ENCODE measurements around the gene NTNG2. TPM values are rescaled to one million over a fixed set of nuclear protein-coding genes. Genes with fewer than 3 reads are reported as not detected.

The NTNG2 gene
- total RNA-seq, 4 donors from 2014 or later = 0.44 to 1.2 (median 0.75) TPM

GRCh38 chr9:132141948-132142594 lies 19.8 kb upstream of the NTNG2 start:
- Histone ChIP-seq H3K4me1 (peaks cover 7 to 11% of the 10 kb centered on the region in 2 donors), H3K27me3 (no peaks in the 10 kb centered on the region), H3K9me3 (no peaks in the 10 kb centered on the region), H3K36me3 (no peaks in the 10 kb centered on the region), H3K27ac (no peak overlapping the region), H3K4me3 (replicated peaks in 1 of 3) (no peak overlapping the region)
- no peak for DNase-seq
- TF ChIP-seq POLR2A (IDR thresholded peaks at IDR 0.05) (no peak), CTCF (IDR thresholded peaks at IDR 0.05) (no peak)
- intact Hi-C loops (cut with DNase I) = no loop called here
- 56 to 60% methylated on average over 12 of the region's 12 CpGs for WGBS, 2 donors

- no peak overlapping the region for H3K27ac ChIP-seq
- H3K4me3 ChIP-seq (replicated peaks in 1 of 3) = no peak overlapping the region
- WGBS, 2 donors = 50 to 56% methylated on average over 9 of the region's 9 CpGs
- no peak for DNase-seq
- peaks cover 7 to 11% of the 10 kb centered on the region in 2 donors for H3K4me1 ChIP-seq
- TF ChIP-seq POLR2A (IDR thresholded peaks at IDR 0.05) (no peak), CTCF (IDR thresholded peaks at IDR 0.05) (no peak)
- intact Hi-C loops (cut with DNase I) = no loop called here
- no peaks in the 10 kb centered on the region for H3K9me3 ChIP-seq
- no peaks in the 10 kb centered on the region for H3K36me3 ChIP-seq
- H3K27me3 ChIP-seq = no peaks in the 10 kb centered on the region
Observed at GRCh38 chr9:132142924-132143323, 18.9 kb upstream of the NTNG2 start.

- Histone ChIP-seq H3K36me3 (no peaks in the 10 kb centered on the region), H3K9me3 (no peaks in the 10 kb centered on the region), H3K4me3 (replicated peaks in 1 of 3) (no peak overlapping the region), H3K27me3 (no peaks in the 10 kb centered on the region), H3K27ac (no peak overlapping the region), H3K4me1 (peaks cover 7 to 11% of the 10 kb centered on the region in 2 donors)
- intact Hi-C loops (cut with DNase I) = no loop called here
- no peak for DNase-seq
- 32 to 37% methylated on average over 5 of the region's 6 CpGs for WGBS, 2 donors
- TF ChIP-seq POLR2A (IDR thresholded peaks at IDR 0.05) (no peak), CTCF (IDR thresholded peaks at IDR 0.05) (no peak)
Observed at GRCh38 chr9:132143359-132143758, 18.5 kb upstream of the NTNG2 start.

GRCh38 chr9:132144708-132145365 lies 17.0 kb upstream of the NTNG2 start:
- no peaks in the 10 kb centered on the region for H3K36me3 ChIP-seq
- no peak for TF ChIP-seq POLR2A (IDR thresholded peaks at IDR 0.05)
- TF ChIP-seq CTCF (IDR thresholded peaks at IDR 0.05) = no peak
- 82 to 84% methylated on average over 10 of the region's 10 CpGs for WGBS, 2 donors
- intact Hi-C loops (cut with DNase I) = no loop called here
- no peak overlapping the region for H3K27ac ChIP-seq
- peaks cover 7 to 11% of the 10 kb centered on the region in 2 donors for H3K4me1 ChIP-seq
- no peaks in the 10 kb centered on the region for H3K27me3 ChIP-seq
- no peak for DNase-seq
- no peaks in the 10 kb centered on the region for H3K9me3 ChIP-seq
- no peak overlapping the region for H3K4me3 ChIP-seq (replicated peaks in 1 of 3)

GRCh38 chr9:132146039-132146438 lies 15.8 kb upstream of the NTNG2 start:
- 78 to 80% methylated on average over 12 of the region's 12 CpGs for WGBS, 2 donors
- intact Hi-C loops (cut with DNase I) = no loop called here
- no peak overlapping the region for H3K27ac ChIP-seq
- no peaks in the 10 kb centered on the region for H3K9me3 ChIP-seq
- peaks cover 7 to 9% of the 10 kb centered on the region in 2 donors for H3K4me1 ChIP-seq
- H3K36me3 ChIP-seq = no peaks in the 10 kb centered on the region
- no peak for DNase-seq
- no peak for TF ChIP-seq CTCF (IDR thresholded peaks at IDR 0.05)
- TF ChIP-seq POLR2A (IDR thresholded peaks at IDR 0.05) = no peak
- no peaks in the 10 kb centered on the region for H3K27me3 ChIP-seq
- H3K4me3 ChIP-seq (replicated peaks in 1 of 3) = no peak overlapping the region
